ENCODE data around the gene DIP2A. TPM values are rescaled to one million over a fixed set of nuclear protein-coding genes. Genes with fewer than 3 reads are reported as not detected.
A peak's percentile ranks its signal among the peaks of the same experiment; 100 is the strongest.

DIP2A gene
- total RNA-seq = 15.8 and 46.7 TPM in 2 replicates

GRCh38 chr21:46458315-46459023 is at the start of gene DIP2A:
DIP2A (plus strand) TSS chr21:46458891; CDS start chr21:46459132, 241 bp downstream.
- DNase-seq (ENCODE audit: low read depth) = peak; percentile 85

GRCh38 chr21:46409641-46410406 is 48.9 kb upstream of the DIP2A start:
- no peak for DNase-seq (ENCODE audit: low read depth)

GRCh38 chr21:46410516-46410915 is 48.2 kb upstream of the DIP2A start:
- no peak for DNase-seq (ENCODE audit: low read depth)

- no peak for DNase-seq (ENCODE audit: low read depth)
Observed at GRCh38 chr21:46411236-46411635, 47.5 kb upstream of the DIP2A start.

GRCh38 chr21:46411691-46412090 is 47.0 kb upstream of the DIP2A start:
- DNase-seq (ENCODE audit: low read depth) = no peak

GRCh38 chr21:46412521-46413364 is 45.9 kb upstream of the DIP2A start:
- no peak for DNase-seq (ENCODE audit: low read depth)

- DNase-seq (ENCODE audit: low read depth) = no peak
Observed at GRCh38 chr21:46413365-46413696, 45.4 kb upstream of the DIP2A start.

- DNase-seq (ENCODE audit: low read depth) = no peak
Observed at GRCh38 chr21:46414965-46415275, 43.8 kb upstream of the DIP2A start.

GRCh38 chr21:46416551-46416950 is 42.1 kb upstream of the DIP2A start:
- DNase-seq (ENCODE audit: low read depth) = no peak

GRCh38 chr21:46418265-46418946 is 40.3 kb upstream of the DIP2A start:
- no peak for DNase-seq (ENCODE audit: low read depth)

- DNase-seq (ENCODE audit: low read depth) = no peak
Observed at GRCh38 chr21:46420241-46421190, 38.2 kb upstream of the DIP2A start.

- no peak for DNase-seq (ENCODE audit: low read depth)
Observed at GRCh38 chr21:46421191-46421750, 37.4 kb upstream of the DIP2A start.

- no peak for DNase-seq (ENCODE audit: low read depth)
Observed at GRCh38 chr21:46421756-46422555, 36.7 kb upstream of the DIP2A start.

GRCh38 chr21:46422636-46423241 is 36.0 kb upstream of the DIP2A start:
- no peak for DNase-seq (ENCODE audit: low read depth)

GRCh38 chr21:46423546-46424038 is 35.1 kb upstream of the DIP2A start:
- DNase-seq (ENCODE audit: low read depth) = no peak

GRCh38 chr21:46424039-46424591 is 34.6 kb upstream of the DIP2A start:
- no peak for DNase-seq (ENCODE audit: low read depth)

GRCh38 chr21:46424621-46425020 is 34.1 kb upstream of the DIP2A start:
- DNase-seq (ENCODE audit: low read depth) = no peak

GRCh38 chr21:46425041-46425440 is 33.6 kb upstream of the DIP2A start:
- no peak for DNase-seq (ENCODE audit: low read depth)

- no peak for DNase-seq (ENCODE audit: low read depth)
Observed at GRCh38 chr21:46425571-46425970, 33.1 kb upstream of the DIP2A start.

Measured in renal cortical epithelial cell (primary cell).